Anterior cingulate cortex (tissue), 58 donors: ENCODE data around the gene SYNCRIP.
"Not testable (repeated sequence)": the region's sequence is repeated elsewhere in the genome, so short reads cannot be mapped to it uniquely, and the experiment has no call there.

ENCODE experiments used
- DNase-seq, 58 donors: peaks; one replicate each; lab custom pipeline; 2025; lab: John Stamatoyannopoulos, UW

Gene SYNCRIP

DNA sequence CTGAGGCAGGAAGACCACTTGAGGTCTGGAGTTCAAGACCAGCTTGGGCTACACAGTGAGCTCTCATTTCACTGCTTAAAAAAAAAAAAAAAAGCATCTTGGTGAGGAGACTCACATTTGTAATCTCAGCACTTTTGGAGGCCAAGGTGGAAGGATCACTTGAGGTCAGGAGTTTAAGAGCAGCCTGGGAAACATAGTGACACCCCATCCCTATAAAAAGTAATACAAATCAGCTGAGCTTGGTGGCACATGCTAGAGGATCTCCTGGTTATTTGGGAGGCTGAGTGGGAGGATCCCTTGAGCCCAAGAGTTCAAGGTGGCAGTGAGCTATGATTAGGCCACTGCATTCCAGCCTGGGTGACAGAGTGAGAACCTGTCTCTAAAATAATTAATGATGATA is 29.4 kb upstream of the SYNCRIP start:
- no peak for DNase-seq

DNA sequence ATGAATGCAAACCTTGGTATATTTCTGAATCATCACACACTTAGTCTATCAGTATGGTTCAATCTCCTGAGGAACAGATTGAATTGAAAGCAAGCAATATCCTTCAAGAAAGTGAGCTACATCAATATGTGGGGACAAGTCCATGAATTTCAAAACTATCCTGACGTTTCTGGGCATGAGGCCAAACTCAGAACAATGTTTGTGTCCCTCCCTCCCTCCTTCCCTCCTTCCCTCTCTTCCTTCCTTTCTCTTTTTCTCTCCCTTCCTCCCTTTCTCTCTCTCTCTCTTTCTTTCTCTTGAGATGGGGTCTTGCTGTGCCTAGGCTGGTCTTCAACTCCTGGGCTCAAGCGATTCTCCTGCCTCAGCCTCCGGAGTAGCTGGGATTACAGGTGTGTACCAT is 27.9 kb upstream of the SYNCRIP start:
- DNase-seq = no peak

DNA sequence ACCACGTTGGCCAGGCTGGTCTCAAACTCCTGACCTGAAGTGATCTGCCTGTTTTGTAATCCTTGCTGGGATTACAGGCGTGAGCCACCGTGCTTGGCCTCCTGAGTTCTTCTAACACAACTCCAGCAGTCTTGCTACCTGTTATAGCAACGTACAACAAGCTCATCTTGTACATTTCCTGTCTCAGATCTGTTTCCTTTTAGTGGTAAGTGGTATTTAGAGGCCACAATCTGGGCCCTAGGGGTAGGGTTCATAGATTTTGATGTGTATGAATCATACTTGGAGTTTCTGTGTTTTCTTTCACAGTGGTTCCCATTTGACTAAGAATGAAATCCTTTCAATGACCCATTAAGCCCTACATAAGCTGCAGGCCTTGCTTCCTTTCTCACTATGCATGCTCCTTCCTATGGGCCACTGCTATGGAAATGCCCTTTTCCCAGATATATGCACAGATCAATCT is 27.1 kb upstream of the SYNCRIP start:
- no peak for DNase-seq

DNA sequence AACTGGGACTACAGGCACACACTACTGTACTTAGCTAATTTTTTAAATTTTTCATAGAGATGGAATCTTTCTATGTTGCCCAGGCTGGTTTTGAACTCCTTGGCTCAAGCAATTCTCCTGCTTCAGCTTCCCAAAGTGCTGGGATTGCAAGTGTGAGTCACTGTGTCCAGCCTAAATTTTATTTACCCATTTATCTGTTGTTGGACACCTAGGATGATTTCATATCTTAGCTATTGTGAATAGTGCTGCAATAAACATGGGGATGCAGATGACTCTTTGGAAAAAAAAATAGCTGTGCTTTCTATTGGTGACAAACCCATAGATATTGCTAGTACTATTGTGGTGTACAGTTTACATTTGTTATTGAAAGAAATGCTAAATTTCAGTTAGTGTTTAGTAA is 19.6 kb upstream of the SYNCRIP start:
- no peak for DNase-seq

DNA sequence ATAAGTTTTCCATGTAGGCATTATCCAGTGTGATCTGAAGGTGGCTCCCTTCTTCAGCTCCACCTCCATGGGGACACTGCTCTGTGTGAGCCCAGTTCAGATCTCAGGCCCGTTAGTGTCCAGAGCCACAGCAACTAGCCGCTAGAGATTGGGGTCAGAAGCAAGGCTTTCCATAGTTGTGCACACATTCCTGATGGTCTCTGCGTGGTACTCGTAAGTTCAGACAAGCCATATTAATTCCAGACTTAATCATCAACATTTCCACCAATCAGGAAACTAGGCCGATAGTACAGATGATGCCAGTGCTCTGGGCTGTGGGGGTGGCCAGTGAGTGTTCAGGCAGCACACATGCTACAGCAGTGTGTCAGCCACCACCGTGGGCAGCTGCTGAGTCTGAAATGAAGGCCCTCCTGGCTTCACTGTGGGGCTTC is 17.5 kb upstream of the SYNCRIP start:
- peak in 12 of 58 donors; percentile 2 to 35 (median 12) for DNase-seq

DNA sequence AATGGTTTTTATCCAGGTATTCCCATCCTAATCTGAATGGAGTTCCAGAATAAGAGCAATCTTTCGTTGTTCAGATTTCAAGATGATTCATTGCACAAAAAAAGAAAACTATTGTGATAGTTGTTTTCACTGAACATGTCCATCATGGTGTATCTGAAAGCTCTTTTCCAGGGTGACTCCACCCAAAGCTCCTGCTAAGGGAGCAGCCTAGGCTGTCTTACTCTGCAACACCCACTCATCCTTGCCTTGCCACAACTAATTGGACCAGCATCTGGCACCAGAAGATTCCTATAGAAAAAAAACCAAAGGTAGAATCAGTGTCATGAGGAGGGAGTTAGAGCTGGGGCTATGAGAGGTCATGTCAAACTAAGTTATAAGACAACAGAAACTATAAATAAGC is 7.9 kb upstream of the SYNCRIP start:
- peak in 1 of 58 donors; percentile 7 for DNase-seq

DNA sequence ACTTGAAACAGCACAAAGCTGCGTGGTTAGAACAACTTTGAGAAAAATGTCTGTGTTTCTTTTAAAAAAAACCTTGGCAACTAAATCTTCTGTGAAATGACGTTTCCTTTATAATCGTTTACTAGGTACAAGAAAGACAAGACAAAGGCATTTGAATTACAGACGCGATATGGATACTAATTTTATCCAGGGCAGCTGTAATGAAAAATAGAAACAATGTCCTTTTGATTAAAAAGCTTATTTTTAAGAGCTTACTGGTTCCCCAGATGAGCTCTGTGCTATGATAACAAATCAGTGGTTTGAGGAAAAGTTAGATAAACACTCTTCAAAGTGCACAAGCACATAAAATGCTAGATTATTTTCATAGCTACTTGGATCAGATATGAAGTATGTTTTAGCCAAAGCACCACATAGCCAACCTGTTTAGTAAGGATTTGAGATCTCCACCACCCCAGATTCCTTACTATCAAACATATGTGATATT is 1.6 kb upstream of the SYNCRIP start:
- peak in 1 of 58 donors; percentile 6 for DNase-seq

DNA sequence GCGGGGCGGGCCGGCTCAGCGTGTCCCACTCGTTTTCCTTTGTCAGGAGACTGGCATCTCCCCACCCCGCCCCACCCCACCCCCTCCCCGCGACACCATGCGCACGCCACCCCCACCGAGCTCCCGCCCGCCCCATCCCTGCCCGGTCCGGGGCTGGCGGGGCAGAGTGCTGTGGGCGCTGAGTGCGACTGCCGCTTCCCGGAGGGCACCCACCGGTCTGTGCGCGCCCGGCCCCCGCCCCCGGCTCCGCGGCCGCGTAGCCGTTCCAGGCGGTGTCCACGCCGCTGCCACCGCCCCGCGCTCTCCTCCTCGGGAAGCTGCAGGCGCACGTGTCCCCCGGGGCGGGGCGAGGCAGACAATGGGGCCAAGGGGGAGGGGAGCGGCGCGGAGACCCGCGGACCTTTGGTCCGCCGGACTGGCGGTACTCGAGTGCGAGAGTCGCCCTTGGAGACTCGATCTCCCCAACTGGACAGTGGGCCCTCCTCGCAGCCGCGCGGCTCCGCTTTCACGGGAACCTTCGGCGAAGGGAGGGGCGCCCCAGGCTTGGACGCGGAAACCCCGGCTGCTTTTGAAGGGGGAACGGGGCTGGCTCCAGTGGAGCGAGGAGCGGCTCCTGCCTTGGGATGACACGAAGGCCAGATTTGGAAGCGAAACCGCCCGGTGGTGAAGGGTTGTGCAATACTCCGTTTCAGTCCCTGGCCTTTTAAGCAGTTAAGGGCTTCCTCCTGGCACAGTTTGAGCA is 1.0 kb upstream of the SYNCRIP start:
- peak in 53 of 58 donors; percentile 51 to 99 (median 89) for DNase-seq

DNA sequence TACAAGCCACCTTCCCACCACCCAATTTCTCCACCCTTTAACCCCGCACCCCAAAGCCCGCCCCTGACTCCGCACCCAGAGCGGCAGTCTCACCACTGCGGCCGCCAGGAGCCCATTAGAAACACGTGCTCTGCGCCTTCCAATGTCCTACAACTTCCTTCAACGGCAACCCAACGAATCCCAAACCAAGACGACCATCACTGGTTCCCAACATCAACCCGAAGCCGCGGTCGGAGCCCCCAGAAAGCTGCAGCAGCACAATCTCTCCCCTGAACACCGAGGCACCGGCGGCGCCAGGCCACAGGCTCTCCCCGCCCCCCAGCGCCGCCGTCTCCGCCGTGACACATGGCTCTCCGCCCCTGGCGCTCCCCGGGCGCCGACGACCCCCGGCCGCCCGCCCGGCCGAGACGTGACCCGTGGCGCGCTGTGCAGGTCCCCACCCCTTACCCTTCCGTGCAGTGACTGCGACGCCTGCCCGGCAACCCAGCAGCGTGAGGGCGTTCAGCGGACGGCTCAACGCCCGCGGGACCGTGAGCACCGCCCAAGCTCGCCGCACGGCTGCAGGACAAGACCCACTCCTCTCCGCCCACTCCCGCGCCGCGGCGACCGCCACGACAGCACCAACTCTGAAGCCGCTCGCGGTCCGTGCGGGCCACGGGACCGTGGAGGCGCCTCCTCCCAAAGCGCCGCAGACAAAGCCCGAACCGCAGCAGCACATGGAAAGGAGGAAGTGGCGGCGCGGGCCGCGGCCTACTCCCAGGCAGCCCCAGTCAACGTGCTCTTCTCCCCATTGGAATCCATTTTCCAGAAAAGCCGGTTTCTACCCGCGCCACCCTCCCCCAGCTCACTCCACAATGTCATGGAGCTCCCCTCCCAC is 551 bp downstream of the SYNCRIP start:
- DNase-seq = peak in 52 of 58 donors; percentile 4 to 80 (median 49)

DNA sequence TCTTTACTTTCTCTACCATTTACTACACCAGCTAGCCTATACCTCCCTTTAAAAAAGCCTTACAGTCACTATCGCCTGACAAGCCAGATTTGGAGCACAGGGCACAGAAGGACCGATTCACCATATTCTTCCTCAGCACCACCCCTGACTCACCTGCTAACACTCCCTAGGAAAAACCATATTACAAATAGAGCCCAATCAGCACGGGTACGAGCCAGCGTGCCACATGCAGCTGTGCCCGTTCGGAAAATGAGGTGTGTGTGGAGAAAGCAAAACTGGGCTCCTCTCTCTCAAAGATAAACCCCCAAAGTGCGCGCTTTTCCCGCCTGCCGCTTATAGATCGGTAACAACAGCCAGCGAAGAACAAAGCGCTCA is 1.2 kb downstream of the SYNCRIP start:
- peak in 1 of 58 donors; percentile 31 for DNase-seq

DNA sequence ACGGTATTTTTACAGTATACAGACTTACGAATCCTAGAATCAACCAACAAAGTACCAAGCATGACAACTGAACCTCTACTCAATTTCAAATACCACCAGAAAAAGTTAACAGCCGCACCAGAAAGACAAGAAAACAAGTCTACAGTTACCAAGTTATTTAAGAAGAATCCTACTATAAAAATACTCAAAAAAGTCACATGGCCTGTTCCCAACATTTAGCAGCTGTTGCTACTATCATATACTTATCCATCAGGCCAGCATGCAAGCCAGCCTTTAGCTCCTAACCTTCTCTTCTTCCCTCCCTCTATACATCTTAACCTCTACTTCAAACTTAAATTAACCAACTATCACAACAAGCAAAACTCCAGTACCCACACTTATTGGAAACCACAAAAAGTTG is 1.9 kb downstream of the SYNCRIP start:
- no peak for DNase-seq

DNA sequence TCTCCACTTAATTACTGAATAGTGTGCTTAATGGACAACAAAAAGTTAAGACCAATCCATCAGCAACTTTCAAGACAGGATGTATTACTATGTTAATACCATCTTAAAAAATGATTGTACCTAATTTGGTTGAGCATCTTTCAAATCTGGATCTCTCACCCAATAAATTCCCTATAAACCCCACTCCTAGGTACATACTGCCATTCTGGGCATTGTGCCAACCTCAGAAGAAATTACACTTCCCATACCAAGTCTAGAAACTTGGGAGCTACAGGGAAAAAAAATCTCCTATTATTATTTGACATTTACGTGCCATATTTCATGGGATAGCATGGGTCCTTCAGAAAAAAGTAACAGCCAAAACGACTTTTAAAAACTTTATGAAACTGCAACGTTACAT is 5.1 kb downstream of the SYNCRIP start:
- no peak for DNase-seq

DNA sequence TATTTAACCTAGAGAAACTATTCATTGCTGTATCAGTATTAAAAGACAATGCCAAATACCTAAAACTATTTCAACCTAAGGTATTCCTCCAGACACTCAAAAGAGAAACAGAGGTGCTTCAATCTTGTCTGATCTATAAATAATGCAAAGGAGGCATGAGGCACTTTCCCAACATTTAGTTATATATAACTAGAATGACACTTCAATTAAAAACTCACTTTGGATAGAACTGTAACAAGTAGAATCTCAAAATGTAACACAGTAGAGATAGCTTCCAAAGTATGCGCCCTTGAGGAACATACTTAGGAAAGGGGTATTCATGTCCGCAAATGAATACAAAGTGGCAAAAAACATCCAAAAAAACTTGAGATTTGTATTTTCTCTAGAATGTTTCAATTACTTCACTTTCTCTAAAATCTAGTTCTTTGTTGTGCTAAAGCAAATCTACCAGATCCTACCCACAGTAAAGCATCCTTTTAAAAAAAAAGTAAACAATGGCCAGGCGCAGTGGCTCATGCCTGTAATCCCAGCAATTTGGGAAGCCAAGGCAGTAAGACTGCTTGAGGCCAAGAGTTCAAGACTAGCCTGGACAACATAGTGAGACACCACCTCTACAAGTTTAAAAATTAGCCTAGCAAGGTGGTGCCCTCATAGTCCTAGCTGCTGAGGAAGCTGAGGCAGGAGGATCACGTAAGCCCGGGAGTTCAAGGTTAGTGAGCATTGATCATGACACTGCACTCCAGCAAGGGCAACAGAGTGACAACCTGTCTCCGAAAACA is 10.3 kb downstream of the SYNCRIP start:
- no peak for DNase-seq

DNA sequence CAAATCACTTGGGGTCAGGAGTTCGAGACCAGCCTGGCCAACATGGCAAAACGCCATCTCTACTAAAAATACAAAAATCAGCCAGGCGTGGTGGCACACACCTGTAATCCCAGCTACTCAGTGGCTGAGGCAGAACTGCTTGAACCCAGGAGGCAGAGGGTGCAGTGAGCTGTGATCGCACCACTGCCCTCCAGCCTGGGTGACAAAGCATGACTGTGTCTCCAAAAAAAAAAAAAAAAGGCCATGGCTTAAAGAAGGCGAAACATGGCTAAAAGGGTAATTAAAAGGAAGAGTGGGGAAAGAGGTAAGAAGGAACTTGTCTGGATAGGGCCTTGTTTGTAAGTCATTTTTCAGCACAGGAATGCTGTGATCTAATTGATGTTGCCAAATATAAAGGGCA is 11.6 kb downstream of the SYNCRIP start:
- not testable (repeated sequence) for DNase-seq

DNA sequence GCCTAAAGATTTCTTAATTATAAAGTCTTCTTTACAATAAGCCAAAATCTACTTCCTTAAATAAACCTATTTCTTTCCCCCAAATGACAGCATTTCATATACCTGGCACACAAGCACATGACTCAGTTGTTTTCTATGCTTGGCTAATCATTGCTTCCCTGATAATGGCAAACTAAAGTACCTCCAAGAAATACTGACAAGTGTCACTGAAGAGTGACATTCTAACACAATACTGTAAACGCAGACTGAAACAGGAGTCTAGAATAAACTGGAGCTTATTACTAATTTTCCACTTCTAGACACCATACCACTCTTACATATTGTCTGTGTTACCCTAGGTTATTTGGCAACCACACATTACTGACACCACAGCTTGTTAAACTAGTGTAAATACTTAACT is 14.3 kb downstream of the SYNCRIP start:
- DNase-seq = no peak

DNA sequence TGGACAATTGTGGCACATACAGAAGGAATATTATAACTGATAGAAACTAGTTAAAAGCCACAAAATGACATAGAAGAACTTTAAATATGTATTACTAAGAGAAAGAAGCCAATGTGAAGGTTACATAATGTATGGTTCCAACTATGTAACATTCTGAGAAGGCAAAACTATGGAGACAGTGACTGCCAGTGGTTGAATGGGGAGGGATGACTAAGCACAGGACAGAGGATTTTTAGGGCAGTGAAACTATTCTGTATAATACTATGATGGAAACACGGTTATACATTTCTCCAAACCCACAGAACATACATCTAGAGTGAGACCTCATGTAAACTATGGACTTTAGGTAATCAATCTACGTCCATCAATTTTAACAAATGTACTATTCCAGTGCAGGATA is 22.4 kb downstream of the SYNCRIP start:
- DNase-seq = no peak

DNA sequence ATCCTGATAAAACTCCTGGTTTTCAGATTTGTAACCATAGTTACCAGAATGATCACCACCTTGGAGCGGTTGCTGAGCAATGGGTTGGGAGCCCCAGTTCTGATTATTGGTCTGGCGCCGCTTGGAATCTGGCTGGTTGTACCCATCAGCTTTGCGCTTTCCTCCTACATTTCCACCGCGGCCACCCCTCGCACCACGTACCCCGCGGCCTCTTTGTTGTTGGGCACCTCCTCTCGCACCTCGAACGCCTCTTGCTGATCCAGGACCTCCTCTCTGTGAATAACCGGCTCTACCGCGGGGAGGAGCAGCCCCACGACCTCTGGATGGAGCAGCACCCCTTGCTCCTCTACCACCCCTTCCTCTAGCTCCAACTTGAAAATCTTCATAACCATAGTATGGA is 27.9 kb downstream of the SYNCRIP start:
- DNase-seq = no peak

DNA sequence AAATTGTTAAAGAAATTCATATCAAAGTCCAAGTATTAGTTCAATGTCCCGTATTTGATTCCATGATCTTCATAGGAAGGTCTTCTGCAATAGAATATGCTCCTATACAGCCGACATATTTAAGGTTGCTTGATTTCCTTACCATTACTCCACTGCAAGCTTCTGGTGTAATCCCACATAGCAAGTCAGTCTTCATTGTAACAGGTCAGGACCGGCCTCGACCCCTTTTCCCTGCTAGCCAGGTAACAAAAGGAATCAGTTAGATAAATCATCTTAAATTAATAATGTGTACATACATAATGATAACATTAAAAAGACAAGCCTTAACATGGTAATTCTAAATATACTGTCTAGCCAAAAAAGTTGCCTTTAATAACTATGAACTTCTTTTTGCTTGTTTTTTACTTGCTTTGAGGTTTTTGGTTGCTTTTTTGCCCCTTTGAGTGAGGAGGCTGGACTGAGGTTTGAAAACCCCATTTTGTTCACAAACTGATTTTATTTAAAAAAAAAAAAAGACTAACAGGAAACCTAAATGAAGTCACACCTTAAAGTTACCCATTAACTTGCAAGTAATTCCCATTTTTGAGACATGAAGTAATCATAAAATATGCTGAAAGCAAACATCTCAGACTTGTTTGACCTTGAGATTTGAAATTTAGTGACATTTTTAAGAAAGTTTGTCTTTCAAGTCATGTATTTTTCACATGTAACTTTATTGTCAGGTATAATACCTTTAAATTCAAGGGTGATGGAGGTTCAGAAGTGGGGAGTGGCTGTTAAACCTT is 29.8 kb downstream of the SYNCRIP start:
- DNase-seq = no peak

DNA sequence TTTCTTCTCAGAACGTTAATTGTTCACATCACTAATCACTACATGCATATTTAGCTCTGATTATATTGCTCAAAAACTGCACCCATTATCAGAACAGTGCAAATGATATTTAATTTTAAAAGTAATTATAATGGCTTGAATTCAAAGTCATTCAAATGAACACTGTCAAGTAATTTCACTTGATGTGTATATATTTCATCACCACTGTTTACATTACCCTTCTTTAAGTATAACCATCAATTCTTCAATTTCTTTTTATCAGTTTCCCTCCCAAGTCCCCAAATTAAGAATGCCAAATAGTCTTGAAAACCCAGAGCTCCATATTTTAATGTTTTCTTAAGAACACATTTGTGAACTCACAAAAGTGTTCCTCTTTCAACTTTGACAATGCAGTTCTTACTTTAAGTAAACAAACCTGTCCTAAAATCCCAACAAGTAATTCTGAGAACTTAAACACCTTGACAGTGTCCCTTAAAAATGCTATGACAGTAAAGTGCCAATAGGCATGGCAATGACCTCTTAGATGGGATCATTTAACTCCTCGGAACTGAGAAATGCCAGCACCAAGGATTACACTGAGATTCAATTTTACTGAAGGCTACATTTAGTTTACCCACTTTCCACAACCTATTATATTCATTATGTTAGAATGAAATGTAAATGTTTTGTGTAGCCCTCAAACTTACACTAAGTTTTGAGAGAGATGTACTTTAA is 32.3 kb downstream of the SYNCRIP start:
- DNase-seq = no peak
